HepG2 (cell line): Measurements from ENCODE around the gene EMCN. TPM values are rescaled to one million over a fixed set of nuclear protein-coding genes. Genes with fewer than 3 reads are reported as not detected.

ENCODE experiments used
- ATAC-seq: fragments of 200-7000 bp; cut with Tn5 transposase; 3 replicates; pipeline ENCODE4 v1.9.1; 2020; ENCODE audit warnings: mild to moderate bottlenecking, moderate library complexity
- BruUV-seq: library from RNA; stranded (reverse); fragments of 400-500 nt; replicated peaks from 2 replicates; lab custom pipeline; 2021; lab: Mats Ljungman, UMichigan
- CTCF ChIA-PET: fragments of 300-600 bp; formaldehyde crosslinking; extraction: SDS; loops from one replicate; lab custom pipeline; 2021; ENCODE audit warnings: low total read pairs, inconsistent platforms, low intra/inter-chr PET ratio; lab: Yijun Ruan, JAX
- POLR2A ChIA-PET: fragments of 350-600 bp; sonication (Branson Sonifier 250); formaldehyde crosslinking; loops from one replicate; lab custom pipeline; 2020; ENCODE audit warnings: antibody characterized with exemption, inconsistent platforms; lab: Yijun Ruan, JAX
- DNase-seq: peaks from one replicate; pipeline ENCODE4 v3.0.0-alpha.2; 2015; ENCODE audit warnings: low spot score
- FAIRE-seq: peaks from 3 replicates; lab custom pipeline; 2011; peaks lifted over from hg19 to GRCh38; lab: Jason Lieb, UNC
- H2AFZ ChIP-seq: one replicate; pipeline ENCODE4 v1.6.1; 2011; ENCODE audit warnings: low read length, inconsistent platforms
- H3K27ac ChIP-seq: fragments of 300-600 bp; 3 replicates; pipeline ENCODE4 v1.8.0; 2011; ENCODE audit warnings: mixed run types, mild to moderate bottlenecking, mixed read lengths, low read length, inconsistent platforms; ENCODE audit not compliant: insufficient read depth; ENCODE audit errors: extremely low read length
- H3K27me3 ChIP-seq, 2 experiments: fragments of 200-600 bp in 1 of 2; 2 replicates in 1 of 2; 3 replicates in 1 of 2; pipeline versions ENCODE4 v1.6.0 to v1.8.0; 2011; ENCODE audit warnings: low read length in 2 of 2, mild to moderate bottlenecking in 2 of 2, moderate library complexity in 2 of 2, inconsistent platforms in 1 of 2; ENCODE audit not compliant: insufficient read depth in 2 of 2, control insufficient read depth in 1 of 2
- H3K36me3 ChIP-seq, 2 experiments: fragments of 200-600 bp in 1 of 2; replicated peaks in 1 of 2; 2 replicates in 1 of 2; 3 replicates in 1 of 2; pipeline versions ENCODE4 v1.5.1 to v1.8.0; 2011; ENCODE audit warnings: low read length in 2 of 2, inconsistent platforms in 1 of 2; ENCODE audit not compliant: insufficient read depth in 2 of 2, control insufficient read depth in 1 of 2
- H3K4me1 ChIP-seq: 2 replicates; pipeline ENCODE4 v1.5.1; 2012; ENCODE audit warnings: low read length, inconsistent platforms; ENCODE audit not compliant: insufficient read depth
- H3K4me2 ChIP-seq: 2 replicates; pipeline ENCODE4 v1.6.0; 2011; ENCODE audit warnings: low read depth, low read length, inconsistent platforms
- H3K4me3 ChIP-seq, 3 experiments: fragments of 200-600 bp in 1 of 3; sonication (generic), shearing (Covaris generic) in 1 of 3; replicated peaks in 1 of 3; 2 replicates each; pipeline ENCODE4 v1.5.1; 2011 to 2016; ENCODE audit warnings: low read length in 3 of 3, inconsistent platforms in 2 of 3, low read depth in 2 of 3, mild to moderate bottlenecking in 2 of 3, control low read depth in 1 of 3, mixed read lengths in 1 of 3; ENCODE audit not compliant: insufficient read depth in 1 of 3
- H3K79me2 ChIP-seq: one replicate; pipeline ENCODE4 v1.6.1; 2011; ENCODE audit warnings: low read length, inconsistent platforms; ENCODE audit not compliant: insufficient read depth
- H3K9ac ChIP-seq: 2 replicates; pipeline ENCODE4 v1.6.0; 2011; ENCODE audit warnings: mild to moderate bottlenecking, low read depth, low read length, inconsistent platforms; ENCODE audit not compliant: insufficient read depth
- H3K9me3 ChIP-seq: 2 replicates; pipeline ENCODE4 v1.5.1; 2012; ENCODE audit warnings: mild to moderate bottlenecking, low read length
- H4K20me1 ChIP-seq: 2 replicates; pipeline ENCODE4 v1.6.0; 2011; ENCODE audit warnings: inconsistent platforms, mild to moderate bottlenecking, low read length, moderate library complexity; ENCODE audit not compliant: insufficient read depth
- CBFB ChIP-seq: sonication (generic); formaldehyde crosslinking; IDR thresholded peaks from 2 replicates; pipeline ENCODE4 v1.4.0; 2020; ENCODE audit warnings: missing genetic modification reagents
- SIX1 ChIP-seq: sonication (generic); formaldehyde crosslinking; IDR thresholded peaks from 2 replicates; pipeline ENCODE4 v1.4.0; 2020; ENCODE audit warnings: missing genetic modification reagents, borderline replicate concordance
- TAF15 ChIP-seq: fragments of 200-400 bp; formaldehyde crosslinking; IDR thresholded peaks from one replicate; pipeline ENCODE4 v1.6.1; 2018; ENCODE audit warnings: mild to moderate bottlenecking, low read depth, low read length; ENCODE audit not compliant: poor library complexity, severe bottlenecking
- TCF12 ChIP-seq, 2 experiments: fragments of 450-650 bp in 1 of 2; sonication (generic) in 1 of 2; formaldehyde crosslinking in 1 of 2; IDR thresholded peaks; 2 replicates each; pipeline versions ENCODE4 v1.6.1 to v1.8.0; 2017 to 2022; ENCODE audit warnings: antibody characterized with exemption in 1 of 2, mild to moderate bottlenecking in 1 of 2, missing genetic modification reagents in 1 of 2, moderate library complexity in 1 of 2
- TRIM24 ChIP-seq: sonication (generic); formaldehyde crosslinking; IDR thresholded peaks from 2 replicates; pipeline ENCODE4 v1.8.0; 2022; ENCODE audit warnings: mild to moderate bottlenecking, missing genetic modification reagents
- ZNF891 ChIP-seq: sonication (generic); formaldehyde crosslinking; IDR thresholded peaks from 2 replicates; pipeline ENCODE4 v1.5.0; 2020; ENCODE audit warnings: mild to moderate bottlenecking, missing genetic modification reagents
- WGBS: methylation state at CpG from one replicate; pipeline ENCODE4 v1.1.6; 2017; ENCODE audit warnings: low lambda C conversion rate; 5-methylcytosine and 5-hydroxymethylcytosine counted together
- in situ Hi-C: cut with HindIII; loops from 2 replicates; pipeline ENCODE4 v1.10.0; 2017; ENCODE audit warnings: low pct_unique_long_range_greater_than_20kb; ENCODE audit not compliant: extremely low pct_ligation_motif_present
- intact Hi-C: fragments of 100-400 bp; cut with micrococcal nuclease; formaldehyde crosslinking; loops from one replicate; pipeline ENCODE4 v1.10.0; 2022; ENCODE audit not compliant: unreplicated experiment
- polyA plus RNA-seq, 8 experiments: library from polyadenylated mRNA; depleted of rRNA in 3 of 8; stranded (reverse) in 7 of 8; unstranded in 1 of 8; fragments of >200 nt; fragmentation: Illumina TruSeq in 4 of 8; extraction: Trizol in 4 of 8; gene quantifications; 2 replicates each; pipeline versions ENCODE4 v1.2.1 to v1.2.3, GENCODE V29; 2011 to 2016; ENCODE audit warnings: low read depth in 4 of 8, missing spikeins in 1 of 8, mixed read lengths in 1 of 8; ENCODE audit not compliant: insufficient read depth in 1 of 8
- total RNA-seq, 5 experiments: library from RNA; depleted of rRNA; stranded (reverse); fragments of >200 nt; fragmentation: Illumina TruSeq; extraction: Trizol; gene quantifications; 2 replicates each; pipeline ENCODE4 v1.2.3, GENCODE V29; 2016; ENCODE audit warnings: low read depth in 1 of 5
- TF ChIP-seq, protein P1 (sequence below): IDR thresholded peaks from 2 replicates; pipeline ENCODE4 v1.6.1; 2016; ENCODE audit warnings: mild to moderate bottlenecking

Gene EMCN
- total and polyA plus RNA-seq, 2 of the 13 experiments (the other 11 are each of a cell fraction or from before 2014, with no cell fraction given): not detected

DNA sequence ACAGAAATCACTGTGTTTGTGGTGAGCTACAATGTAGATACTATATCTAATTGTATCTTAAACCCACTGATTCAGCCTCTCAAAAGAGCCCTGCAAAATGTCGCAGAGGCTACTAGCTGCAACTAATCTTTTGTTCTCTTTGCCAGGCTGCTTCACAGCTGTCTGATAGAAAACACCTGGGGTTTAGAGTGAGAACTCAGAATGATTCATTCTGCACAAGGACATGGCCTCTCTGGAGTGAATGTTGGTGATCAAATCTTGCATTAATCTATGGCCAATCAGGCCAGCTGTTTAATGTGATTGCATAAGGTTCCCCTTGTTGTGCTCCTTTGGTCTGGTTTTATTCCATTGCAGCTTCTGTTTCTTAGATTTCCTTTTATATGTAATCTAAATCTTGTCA is 100.3 kb downstream of the EMCN start:
- H3K4me2 ChIP-seq: no peak overlapping the region
- DNase-seq (no peak), FAIRE-seq (no peak), ATAC-seq (no peak)
- ChIA-PET POLR2A (no interaction called here), CTCF (no interaction called here)
- H3K9ac ChIP-seq: no peak overlapping the region
- TF ChIP-seq TCF12 (IDR thresholded peaks at IDR 0.05): no peak
- TF ChIP-seq TCF12 (CRISPR knock-in tag; IDR thresholded peaks at IDR 0.05): no peak
- TF ChIP-seq ZNF891 (CRISPR knock-in tag): no peak
- no peak for TF ChIP-seq TAF15
- no peak for TF ChIP-seq CBFB (CRISPR knock-in tag)
- TF ChIP-seq TRIM24: no peak
- no peak for TF ChIP-seq SIX1 (CRISPR knock-in tag)
- TF ChIP-seq, protein P1, sequence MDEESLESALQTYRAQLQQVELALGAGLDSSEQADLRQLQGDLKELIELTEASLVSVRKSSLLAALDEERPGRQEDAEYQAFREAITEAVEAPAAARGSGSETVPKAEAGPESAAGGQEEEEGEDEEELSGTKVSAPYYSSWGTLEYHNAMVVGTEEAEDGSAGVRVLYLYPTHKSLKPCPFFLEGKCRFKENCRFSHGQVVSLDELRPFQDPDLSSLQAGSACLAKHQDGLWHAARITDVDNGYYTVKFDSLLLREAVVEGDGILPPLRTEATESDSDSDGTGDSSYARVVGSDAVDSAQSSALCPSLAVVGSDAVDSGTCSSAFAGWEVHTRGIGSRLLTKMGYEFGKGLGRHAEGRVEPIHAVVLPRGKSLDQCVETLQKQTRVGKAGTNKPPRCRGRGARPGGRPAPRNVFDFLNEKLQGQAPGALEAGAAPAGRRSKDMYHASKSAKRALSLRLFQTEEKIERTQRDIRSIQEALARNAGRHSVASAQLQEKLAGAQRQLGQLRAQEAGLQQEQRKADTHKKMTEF (CRISPR knock-in tag): no peak
- no peaks in the 10 kb centered on the region for H4K20me1 ChIP-seq
- H3K36me3 ChIP-seq: no peaks in the 10 kb centered on the region
- H3K27me3 ChIP-seq: no peaks in the 10 kb centered on the region
- no peaks in the 10 kb centered on the region for H3K79me2 ChIP-seq
- no peak overlapping the region for H3K27ac ChIP-seq
- no peak overlapping the region for H2AFZ ChIP-seq
- 0% methylated on average over 1 of the region's 1 CpG for WGBS
- H3K4me3 ChIP-seq: no peak overlapping the region
- H3K9me3 ChIP-seq: no peaks in the 10 kb centered on the region
- BruUV-seq: no TSS peak
- intact Hi-C loops: no loop called here
- in situ Hi-C loops: no loop called here
- H3K4me1 ChIP-seq: no peaks in the 10 kb centered on the region
